HCT116 (cell line): ENCODE results near the gene CPA1.

Experiments used
- EGR1 ChIP-seq: IDR thresholded peaks from 2 replicates; pipeline ENCODE4 v1.6.1; 2012; ENCODE audit warnings: low read depth
- EZH2 ChIP-seq: fragments of 200-600 bp; sonication (generic); IDR thresholded peaks from 2 replicates; pipeline ENCODE4 v1.6.1; 2017; ENCODE audit warnings: antibody characterized with exemption, mixed run types
- EZH2phosphoT487 ChIP-seq: fragments of 200-600 bp; IDR thresholded peaks from 2 replicates; pipeline ENCODE4 v1.6.1; 2018; ENCODE audit warnings: antibody characterized with exemption, borderline replicate concordance
- SP1 ChIP-seq: IDR thresholded peaks from 2 replicates; pipeline ENCODE4 v1.6.1; 2012; ENCODE audit warnings: low read depth
- ZNF274 ChIP-seq: fragments of 200-500 bp; sonication (Bioruptor generic); IDR thresholded peaks from 2 replicates; pipeline ENCODE4 v1.6.1; 2014; ENCODE audit warnings: mild to moderate bottlenecking, low read depth, low read length, inconsistent platforms
- TF ChIP-seq, protein P1 (sequence below), 3 experiments: fragments of 200-600 bp in 1 of 3; sonication (generic) in 1 of 3; IDR thresholded peaks in 2 of 3; conservative IDR thresholded peaks in 1 of 3; 2 replicates each; pipeline ENCODE4 v1.5.1; 2012 to 2017; ENCODE audit warnings: low read depth in 2 of 3, low read length in 2 of 3, antibody characterized with exemption in 1 of 3, borderline replicate concordance in 1 of 3, control low read depth in 1 of 3, mild to moderate bottlenecking in 1 of 3, mixed read lengths in 1 of 3, mixed run types in 1 of 3, moderate library complexity in 1 of 3; ENCODE audit not compliant: insufficient read depth in 1 of 3
- TF ChIP-seq, protein P2 (sequence below): IDR thresholded peaks from 2 replicates; pipeline ENCODE4 v1.6.1; 2011; ENCODE audit warnings: mild to moderate bottlenecking, low read length, moderate library complexity; ENCODE audit not compliant: insufficient replicate concordance; ENCODE audit errors: extremely low read depth
- TF ChIP-seq, protein P3 (sequence below): IDR thresholded peaks from 2 replicates; pipeline ENCODE4 v1.6.1; 2012

DNA sequence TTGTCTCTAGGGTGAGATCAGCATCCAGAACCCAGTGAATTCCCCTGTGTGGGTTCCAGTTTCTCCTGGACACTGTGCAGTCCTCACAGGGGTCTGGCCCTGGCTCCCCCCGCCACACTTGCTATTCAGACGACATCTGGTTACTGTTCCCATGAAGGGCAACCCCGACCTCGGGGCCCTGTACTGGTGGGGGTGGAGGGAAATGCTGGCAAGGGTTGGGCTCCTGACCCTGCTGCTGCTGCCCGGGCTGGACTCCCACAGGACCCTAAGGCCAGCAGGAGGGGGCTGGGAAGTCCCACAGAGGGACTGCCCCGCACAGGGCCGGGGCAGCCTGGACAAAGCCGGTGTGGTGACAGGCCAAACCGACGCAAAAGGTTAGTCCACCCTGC lies 768 bp upstream of the CPA1 start:
- TF ChIP-seq EGR1: no peak
- TF ChIP-seq, protein P1, sequence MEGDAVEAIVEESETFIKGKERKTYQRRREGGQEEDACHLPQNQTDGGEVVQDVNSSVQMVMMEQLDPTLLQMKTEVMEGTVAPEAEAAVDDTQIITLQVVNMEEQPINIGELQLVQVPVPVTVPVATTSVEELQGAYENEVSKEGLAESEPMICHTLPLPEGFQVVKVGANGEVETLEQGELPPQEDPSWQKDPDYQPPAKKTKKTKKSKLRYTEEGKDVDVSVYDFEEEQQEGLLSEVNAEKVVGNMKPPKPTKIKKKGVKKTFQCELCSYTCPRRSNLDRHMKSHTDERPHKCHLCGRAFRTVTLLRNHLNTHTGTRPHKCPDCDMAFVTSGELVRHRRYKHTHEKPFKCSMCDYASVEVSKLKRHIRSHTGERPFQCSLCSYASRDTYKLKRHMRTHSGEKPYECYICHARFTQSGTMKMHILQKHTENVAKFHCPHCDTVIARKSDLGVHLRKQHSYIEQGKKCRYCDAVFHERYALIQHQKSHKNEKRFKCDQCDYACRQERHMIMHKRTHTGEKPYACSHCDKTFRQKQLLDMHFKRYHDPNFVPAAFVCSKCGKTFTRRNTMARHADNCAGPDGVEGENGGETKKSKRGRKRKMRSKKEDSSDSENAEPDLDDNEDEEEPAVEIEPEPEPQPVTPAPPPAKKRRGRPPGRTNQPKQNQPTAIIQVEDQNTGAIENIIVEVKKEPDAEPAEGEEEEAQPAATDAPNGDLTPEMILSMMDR (IDR thresholded peaks at IDR 0.05 in 2 of 3, conservative IDR thresholded peaks at IDR 0.05 in 1 of 3; ENCODE audit: borderline replicate concordance in 1 of 3, insufficient read depth in 1 of 3, low read depth in 2 of 3, low read length in 2 of 3): no peak
- no peak for TF ChIP-seq SP1
- TF ChIP-seq, protein P2, sequence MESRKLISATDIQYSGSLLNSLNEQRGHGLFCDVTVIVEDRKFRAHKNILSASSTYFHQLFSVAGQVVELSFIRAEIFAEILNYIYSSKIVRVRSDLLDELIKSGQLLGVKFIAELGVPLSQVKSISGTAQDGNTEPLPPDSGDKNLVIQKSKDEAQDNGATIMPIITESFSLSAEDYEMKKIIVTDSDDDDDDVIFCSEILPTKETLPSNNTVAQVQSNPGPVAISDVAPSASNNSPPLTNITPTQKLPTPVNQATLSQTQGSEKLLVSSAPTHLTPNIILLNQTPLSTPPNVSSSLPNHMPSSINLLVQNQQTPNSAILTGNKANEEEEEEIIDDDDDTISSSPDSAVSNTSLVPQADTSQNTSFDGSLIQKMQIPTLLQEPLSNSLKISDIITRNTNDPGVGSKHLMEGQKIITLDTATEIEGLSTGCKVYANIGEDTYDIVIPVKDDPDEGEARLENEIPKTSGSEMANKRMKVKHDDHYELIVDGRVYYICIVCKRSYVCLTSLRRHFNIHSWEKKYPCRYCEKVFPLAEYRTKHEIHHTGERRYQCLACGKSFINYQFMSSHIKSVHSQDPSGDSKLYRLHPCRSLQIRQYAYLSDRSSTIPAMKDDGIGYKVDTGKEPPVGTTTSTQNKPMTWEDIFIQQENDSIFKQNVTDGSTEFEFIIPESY: no peak
- no peak for TF ChIP-seq EZH2phosphoT487
- no peak for TF ChIP-seq ZNF274
- TF ChIP-seq EZH2: no peak
- TF ChIP-seq, protein P3, sequence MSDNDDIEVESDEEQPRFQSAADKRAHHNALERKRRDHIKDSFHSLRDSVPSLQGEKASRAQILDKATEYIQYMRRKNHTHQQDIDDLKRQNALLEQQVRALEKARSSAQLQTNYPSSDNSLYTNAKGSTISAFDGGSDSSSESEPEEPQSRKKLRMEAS: no peak
